Mammary epithelial cell (primary cell): ENCODE data around the gene BTF3L4.

Experiments
- CTCF ChIP-seq, 2 donors: IDR thresholded peaks in 1 of 2; conservative IDR thresholded peaks in 1 of 2; 2 replicates each; pipeline ENCODE4 v1.5.1; 2011 to 2012; ENCODE audit warnings: inconsistent platforms in 2 of 2, low read length in 2 of 2, mild to moderate bottlenecking in 2 of 2, control low read depth in 1 of 2, low read depth in 1 of 2; ENCODE audit not compliant: insufficient read depth in 1 of 2; ENCODE audit errors: extremely low read depth in 1 of 2
- EZH2 ChIP-seq: IDR thresholded peaks from 2 replicates; pipeline ENCODE4 v1.6.1; 2012; ENCODE audit warnings: low read length, inconsistent platforms, borderline replicate concordance

GRCh38 chr1:52008071-52008809 lies 47.9 kb upstream of the BTF3L4 start:
- TF ChIP-seq CTCF (conservative IDR thresholded peaks at IDR 0.05 in 1 of 2, IDR thresholded peaks at IDR 0.05 in 1 of 2; ENCODE audit: extremely low read depth in 1 of 2, insufficient read depth in 1 of 2, low read depth in 1 of 2, low read length in 2 of 2) (no peak), EZH2 (no peak)
